Adrenal gland (tissue), 5 donors: ENCODE data around the gene OR10T2.

ENCODE experiments used
- CTCF ChIP-seq, 6 experiments: fragments of 450-650 bp in 4 of 6; fragments of 200-600 bp in 2 of 6; sonication (generic) in 1 of 6; IDR thresholded peaks; 1 replicate in 5 of 6; 2 replicates in 1 of 6; pipeline versions ENCODE4 v1.5.1 to v1.8.0; 2016 to 2021; ENCODE audit warnings: antibody characterized with exemption in 6 of 6, mild to moderate bottlenecking in 2 of 6, moderate library complexity in 1 of 6
- POLR2A ChIP-seq, 2 donors: fragments of 450-650 bp; IDR thresholded peaks; one replicate each; pipeline ENCODE4 v1.6.1; 2017; ENCODE audit warnings: antibody characterized with exemption in 2 of 2, mild to moderate bottlenecking in 2 of 2, moderate library complexity in 1 of 2
- donor health status: DM: no; HTN: no; CAD: no.

DNA sequence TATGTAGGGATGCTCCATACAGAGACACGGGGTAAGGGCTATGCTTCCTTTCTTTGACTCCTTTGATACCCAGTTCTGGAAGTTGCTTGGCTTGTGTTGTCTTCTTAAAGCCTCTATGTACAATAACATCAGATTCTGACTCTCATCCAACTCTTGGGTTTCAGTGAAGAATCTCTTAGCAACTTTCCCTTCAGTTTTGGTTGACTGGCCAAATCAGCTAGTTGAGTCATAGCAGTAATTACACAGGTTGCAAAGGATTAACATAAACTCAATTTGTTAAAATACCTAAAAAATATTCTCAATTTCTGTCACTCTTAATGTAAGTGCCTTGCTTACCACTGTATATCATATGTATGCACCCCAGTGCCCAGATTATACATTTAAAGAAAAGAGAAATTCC is 36.3 kb downstream of the OR10T2 start:
- TF ChIP-seq CTCF (IDR thresholded peaks at IDR 0.05): no peak
- TF ChIP-seq POLR2A (IDR thresholded peaks at IDR 0.05): no peak
